Measurements from ENCODE around the gene SLITRK3. TPM values are rescaled to one million over a fixed set of nuclear protein-coding genes. Genes with fewer than 3 reads are reported as not detected.

Gene SLITRK3
- total and polyA plus RNA-seq, 2 of the 13 experiments (the other 11 are each of a cell fraction or from before 2014, with no cell fraction given): not detected

DNA sequence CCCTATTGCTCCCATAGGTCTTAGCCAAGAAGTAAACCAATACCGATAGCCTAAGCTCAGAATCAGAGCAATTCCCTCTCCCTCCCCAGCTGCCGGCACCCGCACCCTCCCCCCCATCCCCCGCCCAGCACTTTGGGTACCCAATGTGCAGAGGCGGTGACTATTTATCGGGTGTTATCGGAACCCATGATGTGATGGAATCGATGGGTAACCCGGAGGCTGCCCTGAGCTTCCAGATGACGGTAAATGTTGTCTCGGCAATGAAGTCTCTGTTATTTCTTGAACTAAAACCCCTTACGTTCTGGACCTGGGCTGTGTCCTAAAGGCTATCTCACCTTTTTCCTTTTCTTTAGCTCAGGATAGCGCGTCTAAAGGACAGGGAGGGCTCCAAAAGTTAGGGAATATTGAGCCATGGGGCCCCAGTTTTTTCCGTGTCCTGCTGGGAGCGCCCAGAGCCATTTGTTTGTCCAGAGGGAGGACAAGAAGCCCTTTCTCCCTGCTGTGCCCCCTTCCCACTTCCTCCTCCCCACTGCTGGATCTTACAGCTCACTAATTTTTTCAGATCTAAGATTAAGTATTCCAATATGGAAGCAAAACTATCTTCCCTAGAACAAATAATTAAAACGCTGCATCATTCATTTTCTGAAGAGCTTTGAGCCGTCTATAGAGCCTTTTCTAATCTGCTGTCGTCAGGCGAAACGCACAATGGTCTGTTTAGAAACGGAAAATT is 1.5 kb downstream of the SLITRK3 start:
- Histone ChIP-seq H3K36me3 (replicated peaks in 1 of 2; ENCODE audit: control insufficient read depth in 1 of 2, insufficient read depth in 2 of 2, low read length in 2 of 2) (no peaks in the 10 kb centered on the region), H3K27me3 (ENCODE audit: control insufficient read depth in 1 of 2, insufficient read depth in 2 of 2, low read length in 2 of 2) (peaks cover 5 to 38% of the 10 kb centered on the region in 2 experiments; a peak in 4 of 5 replicates), H3K27ac (ENCODE audit: extremely low read length, insufficient read depth, low read length) (no peak overlapping the region), H3K9me3 (ENCODE audit: low read length) (no peaks in the 10 kb centered on the region), H3K79me2 (ENCODE audit: insufficient read depth, low read length) (no peaks in the 10 kb centered on the region), H3K4me1 (ENCODE audit: insufficient read depth, low read length) (no peaks in the 10 kb centered on the region; the same call in 1 of the 2 replicates), H3K9ac (ENCODE audit: insufficient read depth, low read depth, low read length) (no peak overlapping the region), H4K20me1 (ENCODE audit: insufficient read depth, low read length) (no peaks in the 10 kb centered on the region), H2AFZ (ENCODE audit: low read length) (no peak overlapping the region), H3K4me2 (ENCODE audit: low read depth, low read length) (no peak overlapping the region), H3K4me3 (replicated peaks in 1 of 3; ENCODE audit: insufficient read depth in 1 of 3, low read depth in 2 of 3, low read length in 3 of 3) (no peak overlapping the region)
- BruUV-seq (replicated peaks): no TSS peak
- DNase-seq (ENCODE audit: low spot score) (no peak), FAIRE-seq (no peak), ATAC-seq (no peak)
- 29% methylated on average over 20 of the region's 22 CpGs for WGBS (ENCODE audit: low lambda C conversion rate)
- TF ChIP-seq DPF2 (CRISPR knock-in tag; IDR thresholded peaks at IDR 0.05; ENCODE audit: borderline replicate concordance, low read depth) (no peak), SP4 (CRISPR knock-in tag; IDR thresholded peaks at IDR 0.05) (no peak), ISL2 (CRISPR knock-in tag; IDR thresholded peaks at IDR 0.05) (no peak), ZNF850 (CRISPR knock-in tag; conservative IDR thresholded peaks at IDR 0.05) (no peak), ZNF260 (CRISPR knock-in tag; IDR thresholded peaks at IDR 0.05; ENCODE audit: borderline replicate concordance, low read depth) (no peak), PHB2 (IDR thresholded peaks at IDR 0.05; ENCODE audit: partially characterized antibody) (no peak), GMEB1 (CRISPR knock-in tag; IDR thresholded peaks at IDR 0.05; ENCODE audit: borderline replicate concordance) (no peak), ZNF20 (CRISPR knock-in tag; IDR thresholded peaks at IDR 0.05) (no peak), ZNF841 (CRISPR knock-in tag; IDR thresholded peaks at IDR 0.05; ENCODE audit: borderline replicate concordance) (no peak), ZNF292 (CRISPR knock-in tag; IDR thresholded peaks at IDR 0.05; ENCODE audit: borderline replicate concordance, low read depth) (no peak), JDP2 (CRISPR knock-in tag; IDR thresholded peaks at IDR 0.05; ENCODE audit: borderline replicate concordance) (no peak), DMAP1 (CRISPR knock-in tag; IDR thresholded peaks at IDR 0.05) (no peak), ZNF543 (CRISPR knock-in tag; IDR thresholded peaks at IDR 0.05) (no peak), REL (CRISPR knock-in tag; conservative IDR thresholded peaks at IDR 0.05) (no peak)
- TF ChIP-seq, protein P1, sequence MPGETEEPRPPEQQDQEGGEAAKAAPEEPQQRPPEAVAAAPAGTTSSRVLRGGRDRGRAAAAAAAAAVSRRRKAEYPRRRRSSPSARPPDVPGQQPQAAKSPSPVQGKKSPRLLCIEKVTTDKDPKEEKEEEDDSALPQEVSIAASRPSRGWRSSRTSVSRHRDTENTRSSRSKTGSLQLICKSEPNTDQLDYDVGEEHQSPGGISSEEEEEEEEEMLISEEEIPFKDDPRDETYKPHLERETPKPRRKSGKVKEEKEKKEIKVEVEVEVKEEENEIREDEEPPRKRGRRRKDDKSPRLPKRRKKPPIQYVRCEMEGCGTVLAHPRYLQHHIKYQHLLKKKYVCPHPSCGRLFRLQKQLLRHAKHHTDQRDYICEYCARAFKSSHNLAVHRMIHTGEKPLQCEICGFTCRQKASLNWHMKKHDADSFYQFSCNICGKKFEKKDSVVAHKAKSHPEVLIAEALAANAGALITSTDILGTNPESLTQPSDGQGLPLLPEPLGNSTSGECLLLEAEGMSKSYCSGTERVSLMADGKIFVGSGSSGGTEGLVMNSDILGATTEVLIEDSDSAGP (CRISPR knock-in tag; IDR thresholded peaks at IDR 0.05; ENCODE audit: borderline replicate concordance): no peak
- TF ChIP-seq, protein P2, sequence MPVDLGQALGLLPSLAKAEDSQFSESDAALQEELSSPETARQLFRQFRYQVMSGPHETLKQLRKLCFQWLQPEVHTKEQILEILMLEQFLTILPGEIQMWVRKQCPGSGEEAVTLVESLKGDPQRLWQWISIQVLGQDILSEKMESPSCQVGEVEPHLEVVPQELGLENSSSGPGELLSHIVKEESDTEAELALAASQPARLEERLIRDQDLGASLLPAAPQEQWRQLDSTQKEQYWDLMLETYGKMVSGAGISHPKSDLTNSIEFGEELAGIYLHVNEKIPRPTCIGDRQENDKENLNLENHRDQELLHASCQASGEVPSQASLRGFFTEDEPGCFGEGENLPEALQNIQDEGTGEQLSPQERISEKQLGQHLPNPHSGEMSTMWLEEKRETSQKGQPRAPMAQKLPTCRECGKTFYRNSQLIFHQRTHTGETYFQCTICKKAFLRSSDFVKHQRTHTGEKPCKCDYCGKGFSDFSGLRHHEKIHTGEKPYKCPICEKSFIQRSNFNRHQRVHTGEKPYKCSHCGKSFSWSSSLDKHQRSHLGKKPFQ (CRISPR knock-in tag; IDR thresholded peaks at IDR 0.05; ENCODE audit: insufficient replicate concordance): no peak
- POLR2A ChIA-PET: no interaction called here
- in situ Hi-C loops (cut with HindIII; ENCODE audit: extremely low pct_ligation_motif_present, low pct_unique_long_range_greater_than_20kb) (no loop called here), intact Hi-C loops (cut with micrococcal nuclease; ENCODE audit: unreplicated experiment) (no loop called here)
- CTCF ChIA-PET (ENCODE audit: low intra/inter-chr PET ratio, low total read pairs): no interaction called here

Measured in HepG2 (cell line).